Left lung (tissue), 10 donors: ENCODE measurements around the gene ADRA2A. TPM values are rescaled to one million over a fixed set of nuclear protein-coding genes. Genes with fewer than 3 reads are reported as not detected.

ENCODE experiments used
- ATAC-seq: fragments of 200-7000 bp; cut with Tn5 transposase; one replicate; pipeline ENCODE4 v1.9.1; 2020; ENCODE audit warnings: moderate library complexity
- DNase-seq, 4 donors: peaks; one replicate each; pipeline ENCODE4 v3.0.0-alpha.2; 2013 to 2020
- H3K27ac ChIP-seq, 2 donors: fragments of 200-600 bp; sonication (generic) in 1 of 2; one replicate each; pipeline versions ENCODE4 v1.5.0 to v1.8.0; 2020 to 2021
- H3K27me3 ChIP-seq, 2 donors: fragments of 200-600 bp; sonication (generic) in 1 of 2; one replicate each; pipeline versions ENCODE4 v1.5.0 to v1.8.0; 2020 to 2021
- H3K36me3 ChIP-seq, 2 donors: fragments of 200-600 bp; sonication (generic) in 1 of 2; one replicate each; pipeline versions ENCODE4 v1.5.0 to v1.8.0; 2020 to 2021
- H3K4me1 ChIP-seq, 2 donors: fragments of 200-600 bp; one replicate each; pipeline ENCODE4 v1.8.0; 2021
- H3K4me3 ChIP-seq, 2 donors: fragments of 200-600 bp; sonication (generic) in 1 of 2; one replicate each; pipeline versions ENCODE4 v1.5.0 to v1.8.0; 2020 to 2021; ENCODE audit warnings: mild to moderate bottlenecking in 1 of 2
- H3K9me3 ChIP-seq, 2 donors: fragments of 200-600 bp; sonication (generic) in 1 of 2; one replicate each; pipeline versions ENCODE4 v1.5.0 to v1.8.0; 2020 to 2021
- CTCF ChIP-seq, 2 donors: fragments of 200-600 bp; sonication (generic) in 1 of 2; IDR thresholded peaks; one replicate each; pipeline versions ENCODE4 v1.5.0 to v1.8.0; 2021; ENCODE audit warnings: antibody characterized with exemption in 2 of 2
- intact Hi-C, 2 donors: fragments of 100-400 bp; cut with DNase I; formaldehyde crosslinking; loops; one replicate each; pipeline versions ENCODE4 v1.11.2 to v1.14.2; 2022
- polyA plus RNA-seq, 6 donors: library from polyadenylated mRNA; unstranded; fragments of 120-200 nt; gene quantifications; one replicate each; pipeline ENCODE4 v1.2.1, GENCODE V29; 2013; ENCODE audit not compliant: insufficient read length in 6 of 6
- total RNA-seq, 2 donors: library from RNA; stranded (reverse); fragmentation: NEBNext Ultra II Directional; extraction: Animal tissue kit (Norgen Biotek cat#: 25700); gene quantifications; one replicate each; pipeline ENCODE4 v1.2.1, GENCODE V29; 2021
- donor health status: DM: no; HTN: yes; CAD: no.
- donor health status: DM: no; HTN: no; CAD: no.

ADRA2A gene
- total and polyA plus RNA-seq, 8 donors = 0.15 to 8.9 (median 0.53) TPM

DNA sequence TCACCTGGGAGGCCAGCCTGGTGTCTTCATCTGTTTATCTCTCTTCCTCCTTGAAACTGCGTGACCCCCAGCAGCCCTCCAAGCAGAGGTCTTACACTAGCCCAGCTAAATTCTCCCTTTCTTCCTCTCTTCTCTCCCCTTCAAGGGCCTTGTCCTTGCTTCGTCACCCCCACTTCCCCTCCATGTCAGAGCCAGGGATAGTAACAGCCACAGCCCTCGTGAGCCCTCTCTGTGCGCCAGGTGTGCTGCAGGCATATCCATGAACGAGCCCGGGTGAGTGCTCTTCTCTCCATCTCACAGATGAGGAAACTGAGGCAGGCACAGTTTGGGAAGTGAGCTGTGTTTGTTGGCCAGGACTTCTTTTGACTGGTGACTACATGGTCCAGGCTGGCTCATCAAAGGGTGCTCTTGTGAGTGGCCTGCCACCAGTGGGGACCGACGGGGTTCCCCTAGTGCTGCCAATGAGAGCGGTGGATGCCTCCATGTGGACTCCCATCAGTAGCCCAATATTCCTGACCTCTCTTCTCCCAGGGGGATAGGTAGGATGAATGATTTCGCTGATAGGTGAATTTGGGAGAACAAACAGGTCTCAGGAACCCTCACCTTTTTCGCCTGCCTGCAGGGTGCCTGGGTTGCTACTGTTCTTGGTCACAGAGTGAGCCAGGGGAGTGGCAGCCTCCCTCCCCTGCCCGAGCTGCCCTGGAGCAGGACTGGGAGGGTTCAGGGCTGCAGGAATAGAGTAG is 38.1 kb downstream of the ADRA2A start:
- Histone ChIP-seq H3K27ac (no peak overlapping the region), H3K4me3 (no peak overlapping the region), H3K9me3 (no peaks in the 10 kb centered on the region), H3K27me3 (no peaks in the 10 kb centered on the region), H3K36me3 (no peaks in the 10 kb centered on the region), H3K4me1 (no peaks in the 10 kb centered on the region)
- intact Hi-C loops = no loop called here
- TF ChIP-seq CTCF (IDR thresholded peaks at IDR 0.05) = no peak
- DNase-seq (no peak), ATAC-seq (no peak)

GRCh38 chr10:111116211-111116610 is 39.4 kb downstream of the ADRA2A start:
- Histone ChIP-seq H3K27ac (no peak overlapping the region), H3K4me1 (no peaks in the 10 kb centered on the region), H3K36me3 (no peaks in the 10 kb centered on the region), H3K9me3 (no peaks in the 10 kb centered on the region), H3K27me3 (no peaks in the 10 kb centered on the region), H3K4me3 (no peak overlapping the region)
- no peak for DNase-seq
- ATAC-seq = no peak
- intact Hi-C loops = no loop called here
- TF ChIP-seq CTCF (IDR thresholded peaks at IDR 0.05) = no peak

DNA sequence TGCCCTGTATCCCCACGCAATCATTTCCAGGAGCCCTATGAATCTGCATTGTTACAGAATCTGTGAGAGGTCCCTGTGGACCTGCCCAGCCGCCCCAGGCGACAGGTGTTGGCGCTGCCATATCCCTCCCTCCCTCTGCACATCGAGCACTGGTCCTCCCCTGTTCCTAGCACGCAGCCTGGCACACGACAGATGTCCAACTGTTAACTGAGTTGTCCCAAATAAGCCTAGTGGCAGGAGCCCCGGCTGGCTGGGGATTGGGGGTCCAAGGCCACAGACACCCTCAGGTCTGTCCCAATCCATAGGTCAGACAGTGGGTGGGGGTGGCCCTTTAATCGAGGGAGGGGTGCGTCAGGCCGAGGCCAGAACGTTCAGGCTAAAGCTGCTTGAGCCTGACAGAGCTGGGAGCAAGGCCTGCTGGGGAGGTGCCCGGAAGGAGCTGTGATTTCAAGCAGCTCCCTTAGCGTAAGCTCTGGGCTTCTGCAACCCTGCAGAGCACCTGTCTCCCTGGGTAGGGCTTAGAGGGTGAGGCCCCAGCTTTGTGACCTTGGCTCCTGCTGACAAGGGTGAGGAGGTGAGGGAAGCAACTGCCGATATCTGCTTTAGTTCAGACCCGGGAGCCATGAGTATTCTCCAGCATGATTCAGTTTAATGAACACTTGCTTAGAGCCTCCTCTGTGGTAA is 40.1 kb downstream of the ADRA2A start:
- no peak for TF ChIP-seq CTCF (IDR thresholded peaks at IDR 0.05)
- H3K4me3 ChIP-seq = no peak overlapping the region
- no peak for DNase-seq
- H3K27ac ChIP-seq = no peak overlapping the region
- H3K36me3 ChIP-seq = no peaks in the 10 kb centered on the region
- no peaks in the 10 kb centered on the region for H3K4me1 ChIP-seq
- H3K9me3 ChIP-seq = no peaks in the 10 kb centered on the region
- intact Hi-C loops = no loop called here
- ATAC-seq = no peak
- H3K27me3 ChIP-seq = no peaks in the 10 kb centered on the region

DNA sequence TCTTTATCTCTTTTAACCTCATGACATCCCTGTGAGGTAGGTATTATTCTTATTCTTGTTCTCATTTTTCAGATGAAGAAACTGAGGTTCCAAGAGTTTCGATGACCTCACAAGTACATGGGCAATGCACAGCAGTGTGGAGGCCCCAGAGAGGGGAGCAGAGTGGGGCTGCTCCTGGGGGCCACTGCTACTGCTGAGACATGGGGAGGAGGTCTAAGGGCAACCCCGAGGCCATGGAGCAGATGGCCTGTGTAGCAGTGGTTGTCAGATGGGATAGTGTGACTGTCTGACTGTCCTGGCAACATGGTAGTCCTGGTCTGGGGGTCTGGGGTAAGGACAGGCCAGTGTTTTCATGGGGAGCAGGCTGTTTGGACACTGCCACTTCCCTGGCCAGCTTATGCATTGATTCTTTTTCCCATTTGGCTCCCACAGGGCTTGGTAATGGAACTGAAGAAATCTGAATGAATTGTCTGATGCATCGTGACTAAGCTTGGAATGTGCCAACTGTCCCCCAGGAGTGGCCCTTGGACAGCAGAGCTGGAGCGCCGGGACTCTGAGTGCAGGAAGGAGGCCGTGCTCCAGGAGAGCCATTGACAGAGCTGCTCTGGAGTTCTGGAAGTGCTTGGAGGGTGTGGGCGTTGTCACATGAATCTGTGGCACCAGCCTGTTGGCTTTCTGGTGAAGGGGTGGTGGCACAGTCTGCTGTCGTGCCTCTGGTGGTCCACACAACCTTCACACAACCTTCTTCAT is 40.9 kb downstream of the ADRA2A start:
- H3K27ac ChIP-seq = no peak overlapping the region
- no peak for DNase-seq
- H3K36me3 ChIP-seq = no peaks in the 10 kb centered on the region
- H3K27me3 ChIP-seq = no peaks in the 10 kb centered on the region
- no peaks in the 10 kb centered on the region for H3K4me1 ChIP-seq
- intact Hi-C loops = no loop called here
- no peak for ATAC-seq
- no peak for TF ChIP-seq CTCF (IDR thresholded peaks at IDR 0.05)
- H3K4me3 ChIP-seq = no peak overlapping the region
- H3K9me3 ChIP-seq = no peaks in the 10 kb centered on the region

GRCh38 chr10:111118758-111119157 is 41.9 kb downstream of the ADRA2A start:
- DNase-seq (no peak), ATAC-seq (no peak)
- no peaks in the 10 kb centered on the region for H3K4me1 ChIP-seq
- H3K4me3 ChIP-seq = no peak overlapping the region
- H3K27ac ChIP-seq = no peak overlapping the region
- H3K9me3 ChIP-seq = no peaks in the 10 kb centered on the region
- no peaks in the 10 kb centered on the region for H3K27me3 ChIP-seq
- no peak for TF ChIP-seq CTCF (IDR thresholded peaks at IDR 0.05)
- intact Hi-C loops = no loop called here
- no peaks in the 10 kb centered on the region for H3K36me3 ChIP-seq
